ENCODE measurements around the gene SLC27A2.
A peak's percentile ranks its signal among the peaks of the same experiment; 100 is the strongest.

The SLC27A2 gene

GRCh38 chr15:50145451-50145872 lies 36.5 kb upstream of the SLC27A2 start:
- DNase-seq (ENCODE audit: low spot score): peak; percentile 78
- no peak overlapping the region for H3K4me2 ChIP-seq (ENCODE audit: insufficient read depth, low read length, poor library complexity, severe bottlenecking)
- H2BK5ac ChIP-seq (ENCODE audit: low read length): no peak overlapping the region
- H2AFZ ChIP-seq (ENCODE audit: low read length): peak overlapping the region; percentile 56
- no peak overlapping the region for H3K4me3 ChIP-seq (ENCODE audit: low read length in 2 of 2)
- no peak overlapping the region for H3K18ac ChIP-seq (ENCODE audit: low read length)
- H2BK12ac ChIP-seq (ENCODE audit: low read length): no peak overlapping the region
- H2AK5ac ChIP-seq (ENCODE audit: low read depth, low read length): no peak overlapping the region
- no peaks in the 10 kb centered on the region for H3K79me1 ChIP-seq (ENCODE audit: low read depth, low read length)
- no peaks in the 10 kb centered on the region for H3K36me3 ChIP-seq (replicated peaks in 1 of 2; ENCODE audit: control insufficient read depth in 2 of 2, insufficient read depth in 2 of 2, low read length in 2 of 2)
- no peak overlapping the region for H3K23ac ChIP-seq (ENCODE audit: low read depth, low read length, poor library complexity)
- no peak overlapping the region for H3K27ac ChIP-seq (replicated peaks; ENCODE audit: low read length)
- H4K91ac ChIP-seq (ENCODE audit: low read depth, low read length, poor library complexity): no peak overlapping the region
- H3K4ac ChIP-seq (ENCODE audit: low read length): no peak overlapping the region
- no CpG with 5 or more reads among the region's 2 CpGs for WGBS, 2 donors (ENCODE audit: extremely low coverage in 2 of 2, insufficient read length in 2 of 2, insufficient replicate concordance in 1 of 2)
- no peaks in the 10 kb centered on the region for H3K27me3 ChIP-seq (ENCODE audit: control insufficient read depth in 3 of 3, insufficient read depth in 3 of 3, low read depth in 1 of 3, low read length in 3 of 3)
- H3K9ac ChIP-seq (ENCODE audit: low read depth, low read length, poor library complexity): no peak overlapping the region
- peaks cover 0 to 2% of the 10 kb centered on the region in 2 donors for H3K4me1 ChIP-seq (ENCODE audit: control insufficient read depth in 2 of 2, insufficient read depth in 1 of 2, low read depth in 1 of 2, low read length in 2 of 2)
- no peak overlapping the region for H2BK15ac ChIP-seq (ENCODE audit: low read length)
- no peaks in the 10 kb centered on the region for H3K9me3 ChIP-seq (replicated peaks in 1 of 2; ENCODE audit: control insufficient read depth in 2 of 2, insufficient read depth in 1 of 2, low read depth in 1 of 2, low read length in 2 of 2)
- no peak overlapping the region for H3K14ac ChIP-seq (ENCODE audit: low read length)
- no peak overlapping the region for H2BK120ac ChIP-seq (ENCODE audit: low read depth, low read length)
- no peak overlapping the region for H4K8ac ChIP-seq (ENCODE audit: low read depth, low read length)

- no peaks in the 10 kb centered on the region for H3K79me1 ChIP-seq (ENCODE audit: low read depth, low read length)
- peak overlapping the region; percentile 28 for H2AFZ ChIP-seq (ENCODE audit: low read length)
- H3K4me2 ChIP-seq (ENCODE audit: insufficient read depth, low read length, poor library complexity, severe bottlenecking): no peak overlapping the region
- no peak for DNase-seq (ENCODE audit: low spot score)
- no peak overlapping the region for H3K27ac ChIP-seq (replicated peaks; ENCODE audit: low read length)
- no peak overlapping the region for H3K14ac ChIP-seq (ENCODE audit: low read length)
- no peaks in the 10 kb centered on the region for H3K9me3 ChIP-seq (replicated peaks in 1 of 2; ENCODE audit: control insufficient read depth in 2 of 2, insufficient read depth in 1 of 2, low read depth in 1 of 2, low read length in 2 of 2)
- no peak overlapping the region for H3K18ac ChIP-seq (ENCODE audit: low read length)
- no peak overlapping the region for H3K4me3 ChIP-seq (ENCODE audit: low read length in 2 of 2)
- no peak overlapping the region for H4K91ac ChIP-seq (ENCODE audit: low read depth, low read length, poor library complexity)
- no peak overlapping the region for H3K23ac ChIP-seq (ENCODE audit: low read depth, low read length, poor library complexity)
- no peak overlapping the region for H2BK5ac ChIP-seq (ENCODE audit: low read length)
- H2BK120ac ChIP-seq (ENCODE audit: low read depth, low read length): no peak overlapping the region
- no peak overlapping the region for H3K4ac ChIP-seq (ENCODE audit: low read length)
- WGBS, 2 donors (ENCODE audit: extremely low coverage in 2 of 2, insufficient read length in 2 of 2, insufficient replicate concordance in 1 of 2): no CpG with 5 or more reads among the region's 2 CpGs
- H3K27me3 ChIP-seq (ENCODE audit: control insufficient read depth in 3 of 3, insufficient read depth in 3 of 3, low read depth in 1 of 3, low read length in 3 of 3): no peaks in the 10 kb centered on the region
- no peak overlapping the region for H2BK15ac ChIP-seq (ENCODE audit: low read length)
- H4K8ac ChIP-seq (ENCODE audit: low read depth, low read length): no peak overlapping the region
- no peak overlapping the region for H2BK12ac ChIP-seq (ENCODE audit: low read length)
- H3K9ac ChIP-seq (ENCODE audit: low read depth, low read length, poor library complexity): no peak overlapping the region
- no peak overlapping the region for H2AK5ac ChIP-seq (ENCODE audit: low read depth, low read length)
- H3K4me1 ChIP-seq (ENCODE audit: control insufficient read depth in 2 of 2, insufficient read depth in 1 of 2, low read depth in 1 of 2, low read length in 2 of 2): peaks cover 0 to 2% of the 10 kb centered on the region in 2 donors
- no peaks in the 10 kb centered on the region for H3K36me3 ChIP-seq (replicated peaks in 1 of 2; ENCODE audit: control insufficient read depth in 2 of 2, insufficient read depth in 2 of 2, low read length in 2 of 2)
Measured at GRCh38 chr15:50146632-50147031, 35.4 kb upstream of the SLC27A2 start.

GRCh38 chr15:50148362-50148963 lies 33.5 kb upstream of the SLC27A2 start:
- peak; percentile 70 for DNase-seq (ENCODE audit: low spot score)
- H3K23ac ChIP-seq (ENCODE audit: low read depth, low read length, poor library complexity): no peak overlapping the region
- no peak overlapping the region for H3K9ac ChIP-seq (ENCODE audit: low read depth, low read length, poor library complexity)
- H3K4ac ChIP-seq (ENCODE audit: low read length): no peak overlapping the region
- H4K8ac ChIP-seq (ENCODE audit: low read depth, low read length): no peak overlapping the region
- peaks cover 0 to 2% of the 10 kb centered on the region in 2 donors for H3K4me1 ChIP-seq (ENCODE audit: control insufficient read depth in 2 of 2, insufficient read depth in 1 of 2, low read depth in 1 of 2, low read length in 2 of 2)
- H2BK15ac ChIP-seq (ENCODE audit: low read length): no peak overlapping the region
- H4K91ac ChIP-seq (ENCODE audit: low read depth, low read length, poor library complexity): no peak overlapping the region
- H3K4me3 ChIP-seq (ENCODE audit: low read length in 2 of 2): no peak overlapping the region
- no peak overlapping the region for H2BK5ac ChIP-seq (ENCODE audit: low read length)
- WGBS, 2 donors (ENCODE audit: extremely low coverage in 2 of 2, insufficient read length in 2 of 2, insufficient replicate concordance in 1 of 2): no CpG with 5 or more reads among the region's 4 CpGs
- no peak overlapping the region for H3K14ac ChIP-seq (ENCODE audit: low read length)
- H2BK120ac ChIP-seq (ENCODE audit: low read depth, low read length): no peak overlapping the region
- H3K79me1 ChIP-seq (ENCODE audit: low read depth, low read length): no peaks in the 10 kb centered on the region
- H3K9me3 ChIP-seq (replicated peaks in 1 of 2; ENCODE audit: control insufficient read depth in 2 of 2, insufficient read depth in 1 of 2, low read depth in 1 of 2, low read length in 2 of 2): no peaks in the 10 kb centered on the region
- H2AK5ac ChIP-seq (ENCODE audit: low read depth, low read length): no peak overlapping the region
- H3K36me3 ChIP-seq (replicated peaks in 1 of 2; ENCODE audit: control insufficient read depth in 2 of 2, insufficient read depth in 2 of 2, low read length in 2 of 2): no peaks in the 10 kb centered on the region
- no peak overlapping the region for H2BK12ac ChIP-seq (ENCODE audit: low read length)
- H3K27ac ChIP-seq (replicated peaks; ENCODE audit: low read length): no peak overlapping the region
- H3K18ac ChIP-seq (ENCODE audit: low read length): no peak overlapping the region
- H2AFZ ChIP-seq (ENCODE audit: low read length): no peak overlapping the region
- no peak overlapping the region for H3K4me2 ChIP-seq (ENCODE audit: insufficient read depth, low read length, poor library complexity, severe bottlenecking)
- no peaks in the 10 kb centered on the region for H3K27me3 ChIP-seq (ENCODE audit: control insufficient read depth in 3 of 3, insufficient read depth in 3 of 3, low read depth in 1 of 3, low read length in 3 of 3)

GRCh38 chr15:50149090-50149489 lies 32.9 kb upstream of the SLC27A2 start:
- Histone ChIP-seq H3K4me1 (ENCODE audit: control insufficient read depth in 2 of 2, insufficient read depth in 1 of 2, low read depth in 1 of 2, low read length in 2 of 2) (peaks cover 0 to 2% of the 10 kb centered on the region in 2 donors), H3K23ac (ENCODE audit: low read depth, low read length, poor library complexity) (no peak overlapping the region), H4K91ac (ENCODE audit: low read depth, low read length, poor library complexity) (no peak overlapping the region), H3K4ac (ENCODE audit: low read length) (no peak overlapping the region), H3K14ac (ENCODE audit: low read length) (no peak overlapping the region), H3K18ac (ENCODE audit: low read length) (no peak overlapping the region), H2AK5ac (ENCODE audit: low read depth, low read length) (no peak overlapping the region), H3K27me3 (ENCODE audit: control insufficient read depth in 3 of 3, insufficient read depth in 3 of 3, low read depth in 1 of 3, low read length in 3 of 3) (no peaks in the 10 kb centered on the region), H3K27ac (replicated peaks; ENCODE audit: low read length) (no peak overlapping the region), H3K36me3 (replicated peaks in 1 of 2; ENCODE audit: control insufficient read depth in 2 of 2, insufficient read depth in 2 of 2, low read length in 2 of 2) (no peaks in the 10 kb centered on the region), H3K79me1 (ENCODE audit: low read depth, low read length) (no peaks in the 10 kb centered on the region), H4K8ac (ENCODE audit: low read depth, low read length) (no peak overlapping the region), H2BK5ac (ENCODE audit: low read length) (no peak overlapping the region), H3K9ac (ENCODE audit: low read depth, low read length, poor library complexity) (no peak overlapping the region), H2AFZ (ENCODE audit: low read length) (no peak overlapping the region), H3K4me2 (ENCODE audit: insufficient read depth, low read length, poor library complexity, severe bottlenecking) (no peak overlapping the region), H3K9me3 (replicated peaks in 1 of 2; ENCODE audit: control insufficient read depth in 2 of 2, insufficient read depth in 1 of 2, low read depth in 1 of 2, low read length in 2 of 2) (no peaks in the 10 kb centered on the region), H3K4me3 (ENCODE audit: low read length in 2 of 2) (no peak overlapping the region), H2BK120ac (ENCODE audit: low read depth, low read length) (no peak overlapping the region), H2BK15ac (ENCODE audit: low read length) (no peak overlapping the region), H2BK12ac (ENCODE audit: low read length) (no peak overlapping the region)
- no peak for DNase-seq (ENCODE audit: low spot score)
- no CpG with 5 or more reads among the region's 1 CpG for WGBS, 2 donors (ENCODE audit: extremely low coverage in 2 of 2, insufficient read length in 2 of 2, insufficient replicate concordance in 1 of 2)

Data from neuronal stem cell (in vitro differentiated cells).